IMR-90 (cell line): ENCODE data around the gene ST6GAL2. TPM values are rescaled to one million over a fixed set of nuclear protein-coding genes. Genes with fewer than 3 reads are reported as not detected.

Source experiments
- ATAC-seq: fragments of 200-7000 bp; cut with Tn5 transposase; 2 replicates; pipeline ENCODE4 v1.9.1; 2020; ENCODE audit warnings: low read depth, mild to moderate bottlenecking, moderate library complexity
- BruUV-seq: library from RNA; stranded (reverse); fragments of 400-500 nt; replicated peaks from 2 replicates; lab custom pipeline; 2021; lab: Mats Ljungman, UMichigan
- CTCF ChIA-PET: fragments of 300-600 bp; formaldehyde crosslinking; extraction: SDS; loops from one replicate; lab custom pipeline; 2021; ENCODE audit warnings: antibody characterized with exemption; lab: Yijun Ruan, JAX
- POLR2A ChIA-PET: fragments of 300-600 bp; sonication (Branson Sonifier 250); formaldehyde crosslinking; loops from one replicate; lab custom pipeline; 2022; ENCODE audit warnings: antibody characterized with exemption; ENCODE audit not compliant: unreplicated experiment; lab: Charles Lee
- DNase-seq: peaks from one replicate; pipeline ENCODE4 v3.0.0; 2013
- H2AFZ ChIP-seq: replicated peaks from 2 replicates; pipeline ENCODE3; 2013; ENCODE audit warnings: low read length, mild to moderate bottlenecking; ENCODE audit not compliant: poor library complexity
- H2AK5ac ChIP-seq: 2 replicates; pipeline ENCODE4 v1.6.1; 2013; ENCODE audit warnings: low read depth, low read length, inconsistent platforms
- H2AK9ac ChIP-seq: replicated peaks from 2 replicates; pipeline ENCODE3; 2013; ENCODE audit warnings: mild to moderate bottlenecking, low read depth, low read length, moderate library complexity; ENCODE audit not compliant: poor library complexity
- H2BK120ac ChIP-seq: 2 replicates; pipeline ENCODE4 v1.6.1; 2013; ENCODE audit warnings: low read depth, low read length, inconsistent platforms
- H2BK15ac ChIP-seq: 3 replicates; pipeline ENCODE4 v1.6.1; 2013; ENCODE audit warnings: low read depth, low read length, inconsistent platforms
- H2BK20ac ChIP-seq: 2 replicates; pipeline ENCODE4 v1.6.1; 2013; ENCODE audit warnings: low read depth, mild to moderate bottlenecking, inconsistent platforms, low read length, moderate library complexity
- H2BK5ac ChIP-seq: 2 replicates; pipeline ENCODE4 v1.6.1; 2013; ENCODE audit warnings: mild to moderate bottlenecking, low read depth, low read length, inconsistent platforms; ENCODE audit not compliant: poor library complexity, severe bottlenecking
- H3K14ac ChIP-seq: replicated peaks from 2 replicates; pipeline ENCODE4 v1.6.1; 2013; ENCODE audit warnings: low read depth, low read length, inconsistent platforms
- H3K18ac ChIP-seq: 2 replicates; pipeline ENCODE4 v1.6.1; 2013; ENCODE audit warnings: low read depth, low read length, control low read depth
- H3K23ac ChIP-seq: 2 replicates; pipeline ENCODE4 v1.6.1; 2013; ENCODE audit warnings: low read depth, low read length, inconsistent platforms
- H3K27ac ChIP-seq: 2 replicates; pipeline ENCODE4 v1.5.1; 2013; ENCODE audit warnings: mild to moderate bottlenecking, control low read depth, low read length; ENCODE audit not compliant: insufficient read depth
- H3K27me3 ChIP-seq: 2 replicates; pipeline ENCODE4 v1.6.1; 2013; ENCODE audit warnings: low read length; ENCODE audit not compliant: control insufficient read depth, insufficient read depth
- H3K36me3 ChIP-seq: 2 replicates; pipeline ENCODE4 v1.6.1; 2013; ENCODE audit warnings: low read length, mixed read lengths; ENCODE audit not compliant: control insufficient read depth, insufficient read depth
- H3K4ac ChIP-seq: 2 replicates; pipeline ENCODE4 v1.6.1; 2013; ENCODE audit warnings: low read depth, low read length, inconsistent platforms
- H3K4me1 ChIP-seq: 2 replicates; pipeline ENCODE4 v1.6.1; 2013; ENCODE audit warnings: low read length, mixed read lengths; ENCODE audit not compliant: control insufficient read depth, insufficient read depth
- H3K4me2 ChIP-seq: 2 replicates; pipeline ENCODE4 v1.6.1; 2013; ENCODE audit warnings: low read depth, mild to moderate bottlenecking, control low read depth, low read length, moderate library complexity
- H3K4me3 ChIP-seq: 2 replicates; pipeline ENCODE4 v1.5.1; 2013; ENCODE audit warnings: low read depth, mild to moderate bottlenecking, control low read depth, low read length, moderate library complexity; ENCODE audit not compliant: insufficient read depth
- H3K56ac ChIP-seq: 2 replicates; pipeline ENCODE4 v1.6.1; 2013; ENCODE audit warnings: low read length, inconsistent platforms; ENCODE audit not compliant: insufficient read depth; ENCODE audit errors: extremely low read depth
- H3K79me1 ChIP-seq, 2 experiments: 2 replicates each; pipeline ENCODE4 v1.6.1; 2013; ENCODE audit warnings: low read length in 2 of 2, inconsistent platforms in 1 of 2, low read depth in 1 of 2
- H3K9ac ChIP-seq: 2 replicates; pipeline ENCODE4 v1.6.1; 2013; ENCODE audit warnings: low read depth, low read length, control low read depth
- H3K9me1 ChIP-seq: 2 replicates; pipeline ENCODE4 v1.6.1; 2013; ENCODE audit warnings: low read length, inconsistent platforms; ENCODE audit not compliant: insufficient read depth
- H3K9me3 ChIP-seq: 2 replicates; pipeline ENCODE4 v1.6.1; 2013; ENCODE audit warnings: low read length; ENCODE audit not compliant: control insufficient read depth, insufficient read depth
- H4K20me1 ChIP-seq: 2 replicates; pipeline ENCODE4 v1.6.1; 2013; ENCODE audit warnings: low read length, inconsistent platforms; ENCODE audit not compliant: insufficient read depth
- H4K5ac ChIP-seq: 2 replicates; pipeline ENCODE4 v1.6.1; 2013; ENCODE audit warnings: mild to moderate bottlenecking, low read depth, low read length, control low read depth
- H4K8ac ChIP-seq, 2 experiments: 2 replicates each; pipeline ENCODE4 v1.6.1; 2013; ENCODE audit warnings: low read depth in 2 of 2, low read length in 2 of 2, control low read depth in 1 of 2, inconsistent platforms in 1 of 2
- H4K91ac ChIP-seq: 2 replicates; pipeline ENCODE4 v1.6.1; 2013; ENCODE audit warnings: low read depth, low read length, inconsistent platforms; ENCODE audit not compliant: insufficient read depth
- CHD1 ChIP-seq: IDR thresholded peaks from 2 replicates; pipeline ENCODE4 v1.6.1; 2012; ENCODE audit warnings: low read depth, low read length, improper control_type of control experiment
- ELK1 ChIP-seq: fragments of 150-350 bp; IDR thresholded peaks from 2 replicates; pipeline ENCODE4 v1.6.1; 2016; ENCODE audit warnings: low read depth, mild to moderate bottlenecking, low read length, moderate library complexity, borderline replicate concordance
- MAFK ChIP-seq: IDR thresholded peaks from 2 replicates; pipeline ENCODE4 v1.6.1; 2012; ENCODE audit warnings: low read depth, low read length, improper control_type of control experiment
- RFX5 ChIP-seq: IDR thresholded peaks from 2 replicates; pipeline ENCODE4 v1.8.0; 2012; ENCODE audit warnings: low read depth, mild to moderate bottlenecking, low read length, moderate library complexity
- USF2 ChIP-seq: fragments of 150-350 bp; IDR thresholded peaks from 2 replicates; pipeline ENCODE4 v1.6.1; 2017; ENCODE audit warnings: mild to moderate bottlenecking, antibody characterized with exemption, low read length, low read depth
- WGBS, 2 experiments: methylation state at CpG; one replicate each; pipeline versions ENCODE4 v1.1.5 to v1.1.7; 2013; ENCODE audit warnings: missing lambda C conversion rate in 2 of 2; ENCODE audit not compliant: insufficient read length in 1 of 2; ENCODE audit errors: extremely low coverage in 2 of 2; 5-methylcytosine and 5-hydroxymethylcytosine counted together
- dilution Hi-C: fragments of 300-500 bp; cut with HindIII; formaldehyde crosslinking; loops from one replicate; pipeline ENCODE4 v1.14.3; 2018; ENCODE audit warnings: low sequenced_read_pairs; ENCODE audit not compliant: unreplicated experiment
- in situ Hi-C: fragments of 300-500 bp; cut with MboI; formaldehyde crosslinking; loops from 3 replicates; pipeline ENCODE4 v1.14.3; 2019; ENCODE audit warnings: low sequenced_read_pairs, inconsistent platforms, mixed read lengths
- intact Hi-C: fragments of 100-400 bp; cut with micrococcal nuclease; formaldehyde crosslinking; loops from 2 replicates; pipeline ENCODE4 v1.10.0; 2022
- polyA plus RNA-seq, 3 experiments: library from polyadenylated mRNA; depleted of rRNA; stranded (reverse); fragments of >200 nt; gene quantifications; 2 replicates each; pipeline ENCODE4 v1.2.3, GENCODE V29; 2012; ENCODE audit warnings: low replicate concordance in 1 of 3
- total RNA-seq: library from RNA; depleted of rRNA; stranded (reverse); fragments of >200 nt; gene quantifications from 2 replicates; pipeline ENCODE4 v1.2.3, GENCODE V29; 2012

ST6GAL2 gene
- total and polyA plus RNA-seq, 2 of the 4 experiments (the other 2 are of a cell fraction), result not detected

- H3K56ac ChIP-seq, result no peak overlapping the region
- no CpG with 5 or more reads among the region's 3 CpGs for WGBS, 2 experiments
- no peak overlapping the region for H2AFZ ChIP-seq
- no peaks in the 10 kb centered on the region for H3K27me3 ChIP-seq
- no peak overlapping the region for H3K23ac ChIP-seq
- POLR2A ChIA-PET, result no interaction called here
- intact Hi-C loops (no loop called here), dilution Hi-C loops (no loop called here), in situ Hi-C loops (no loop called here)
- ATAC-seq, result no peak
- no peak overlapping the region for H3K27ac ChIP-seq
- H3K9me1 ChIP-seq, result no peaks in the 10 kb centered on the region
- no peak overlapping the region for H3K4me2 ChIP-seq
- no peaks in the 10 kb centered on the region; the same call in 1 of the 2 replicates for H3K9me3 ChIP-seq
- H2AK5ac ChIP-seq, result no peak overlapping the region
- CTCF ChIA-PET, result no interaction called here
- H2AK9ac ChIP-seq, result no peak overlapping the region
- H4K8ac ChIP-seq, result no peak overlapping the region
- H4K20me1 ChIP-seq, result no peaks in the 10 kb centered on the region
- no peak overlapping the region for H2BK15ac ChIP-seq
- H3K9ac ChIP-seq, result no peak overlapping the region
- BruUV-seq, result no TSS peak
- H3K36me3 ChIP-seq, result no peaks in the 10 kb centered on the region
- H3K18ac ChIP-seq, result no peak overlapping the region
- no peak overlapping the region for H2BK20ac ChIP-seq
- no peak overlapping the region for H4K5ac ChIP-seq
- H3K14ac ChIP-seq, result no peak overlapping the region
- no peak for TF ChIP-seq RFX5
- TF ChIP-seq ELK1, result no peak
- TF ChIP-seq USF2, result no peak
- no peak for TF ChIP-seq MAFK
- TF ChIP-seq CHD1, result no peak
- H4K91ac ChIP-seq, result no peak overlapping the region
- no peaks in the 10 kb centered on the region for H3K4me1 ChIP-seq
- H3K79me1 ChIP-seq, result no peaks in the 10 kb centered on the region
- H2BK120ac ChIP-seq, result no peak overlapping the region
- no peak overlapping the region for H2BK5ac ChIP-seq
- H3K4ac ChIP-seq, result no peak overlapping the region
- no peak for DNase-seq
- no peak overlapping the region for H3K4me3 ChIP-seq
Observed at GRCh38 chr2:106866641-106867040, 19.3 kb downstream of the ST6GAL2 start.
